ENCODE measurements around the gene PDE1C. TPM values are rescaled to one million over a fixed set of nuclear protein-coding genes. Genes with fewer than 3 reads are reported as not detected.

Gene PDE1C
- total and polyA plus RNA-seq, 2 of the 4 experiments (the other 2 are of a cell fraction) = 14.2 to 61.5 TPM

DNA sequence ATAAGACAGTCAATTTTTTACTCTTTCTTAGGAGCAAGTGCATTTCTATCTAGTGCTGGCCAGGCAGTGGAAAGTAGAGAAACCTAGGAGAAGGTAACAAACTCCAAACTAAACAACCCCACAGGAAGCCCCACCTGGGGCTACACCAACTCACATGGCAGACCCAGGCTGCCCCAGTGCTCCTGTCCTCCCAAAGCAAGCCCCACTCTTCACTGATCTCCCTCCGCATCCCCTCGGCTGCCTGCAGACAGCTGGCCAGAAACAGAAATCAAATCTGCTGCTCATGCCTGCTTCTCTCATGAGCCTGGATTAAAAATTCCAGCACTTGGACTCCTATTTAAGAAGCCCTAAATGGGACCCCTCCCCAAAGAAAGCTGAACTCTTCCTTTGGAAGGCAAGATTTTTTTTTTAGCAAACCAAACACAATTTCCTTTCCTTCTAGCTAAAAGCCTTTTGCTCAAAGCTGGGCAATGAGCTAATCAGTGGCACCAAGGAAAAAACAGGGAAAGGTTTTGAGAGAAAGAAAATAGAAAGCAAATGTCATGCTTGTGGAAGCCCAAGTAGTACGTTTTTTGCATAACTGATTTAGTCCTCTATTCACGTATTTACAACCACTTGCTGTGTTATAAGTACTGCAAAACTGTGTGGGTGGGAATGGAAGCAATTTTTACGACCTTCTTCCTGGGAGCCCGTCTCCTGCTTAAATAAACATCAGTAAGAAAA, 10.8 kb downstream of the PDE1C start:
- intact Hi-C loops (cut with micrococcal nuclease) (loop anchor here (10.0 kb wide), 1 partner anchor 245 kb away; no protein-coding TSS in a partner anchor), dilution Hi-C loops (cut with HindIII; ENCODE audit: low sequenced_read_pairs, unreplicated experiment) (no loop called here), in situ Hi-C loops (cut with MboI; ENCODE audit: low sequenced_read_pairs) (no loop called here)
- Histone ChIP-seq H2AK5ac (ENCODE audit: low read depth, low read length) (no peak overlapping the region; the same call in 1 of the 2 replicates), H3K4ac (ENCODE audit: low read depth, low read length) (peak overlapping the region; percentile 48), H3K9ac (ENCODE audit: low read depth, low read length) (peak overlapping the region; percentile 44; the same call in 1 of the 2 replicates), H3K4me1 (ENCODE audit: control insufficient read depth, insufficient read depth, low read length) (peaks cover 12% of the 10 kb centered on the region), H3K27me3 (ENCODE audit: control insufficient read depth, insufficient read depth, low read length) (no peaks in the 10 kb centered on the region), H4K8ac (ENCODE audit: low read depth in 2 of 2, low read length in 2 of 2) (peak overlapping the region in 1 of 2 experiments; percentile 49; a peak in 1 of 4 replicates), H4K91ac (ENCODE audit: insufficient read depth, low read depth, low read length) (0 out of 2 replicates have a peak overlapping the region, but pooled peaks have one; percentile 18), H3K23ac (ENCODE audit: low read depth, low read length) (peak overlapping the region; percentile 69; the same call in 1 of the 2 replicates), H3K4me2 (ENCODE audit: low read depth, low read length) (peak overlapping the region; percentile 90), H3K79me1 (ENCODE audit: low read depth in 1 of 2, low read length in 2 of 2) (peaks cover 21 to 48% of the 10 kb centered on the region in 2 experiments), H2BK15ac (ENCODE audit: low read depth, low read length) (0 out of 3 replicates have a peak overlapping the region, but pooled peaks have one; percentile 57), H2BK5ac (ENCODE audit: low read depth, low read length, poor library complexity, severe bottlenecking) (peak overlapping the region; percentile 69), H3K56ac (ENCODE audit: extremely low read depth, insufficient read depth, low read length) (peak overlapping the region; percentile 16; the same call in 1 of the 2 replicates), H2BK120ac (ENCODE audit: low read depth, low read length) (peak overlapping the region; percentile 53), H3K14ac (replicated peaks; ENCODE audit: low read depth, low read length) (peak overlapping the region; percentile 78), H2BK20ac (ENCODE audit: low read depth, low read length) (peak overlapping the region; percentile 59; the same call in 1 of the 2 replicates), H3K9me3 (ENCODE audit: control insufficient read depth, insufficient read depth, low read length) (no peaks in the 10 kb centered on the region), H3K27ac (ENCODE audit: insufficient read depth, low read length) (peak overlapping the region; percentile 73), H4K20me1 (ENCODE audit: insufficient read depth, low read length) (no peaks in the 10 kb centered on the region; the same call in 1 of the 2 replicates), H3K18ac (ENCODE audit: low read depth, low read length) (peak overlapping the region; percentile 76), H3K9me1 (ENCODE audit: insufficient read depth, low read length) (no peaks in the 10 kb centered on the region), H3K4me3 (ENCODE audit: insufficient read depth, low read depth, low read length) (peak overlapping the region; percentile 39; the same call in 1 of the 2 replicates), H4K5ac (ENCODE audit: low read depth, low read length) (peak overlapping the region; percentile 89), H2AFZ (replicated peaks; ENCODE audit: low read length, poor library complexity) (no peak overlapping the region), H3K36me3 (ENCODE audit: control insufficient read depth, insufficient read depth, low read length) (no peaks in the 10 kb centered on the region), H2AK9ac (replicated peaks; ENCODE audit: low read depth, low read length, poor library complexity) (peak overlapping the region; percentile 18)
- POLR2A ChIA-PET (ENCODE audit: unreplicated experiment) = no interaction called here
- CTCF ChIA-PET = interaction anchor here (0.5 kb wide), 1 partner anchor 17 kb away, joined by 3 read pairs; no protein-coding TSS in a partner anchor
- DNase-seq (peak; percentile 71), ATAC-seq (ENCODE audit: low read depth) (peak; percentile 58)
- BruUV-seq (replicated peaks) = no TSS peak
- 50% methylated on average over 2 of the region's 6 CpGs; no CpG with 5 or more reads in 1 of the 2 experiments for WGBS, 2 experiments (ENCODE audit: extremely low coverage in 2 of 2, insufficient read length in 1 of 2)
- no peak for TF ChIP-seq RAD21 (IDR thresholded peaks at IDR 0.05; ENCODE audit: low read length)
- no peak for TF ChIP-seq BHLHE40 (IDR thresholded peaks at IDR 0.05; ENCODE audit: low read depth, low read length)
- no peak for TF ChIP-seq NFE2L2 (IDR thresholded peaks at IDR 0.05; ENCODE audit: low read depth, low read length)
- TF ChIP-seq CHD1 (IDR thresholded peaks at IDR 0.05; ENCODE audit: low read depth, low read length) = no peak
- TF ChIP-seq MAFK (IDR thresholded peaks at IDR 0.05; ENCODE audit: low read depth, low read length) = no peak
- no peak for TF ChIP-seq ELK1 (IDR thresholded peaks at IDR 0.05; ENCODE audit: borderline replicate concordance, low read depth, low read length)
- no peak for TF ChIP-seq CTCF (conservative IDR thresholded peaks at IDR 0.05; ENCODE audit: low read depth, low read length)
- no peak for TF ChIP-seq RCOR1 (IDR thresholded peaks at IDR 0.05; ENCODE audit: insufficient replicate concordance, low read length)
- no peak for TF ChIP-seq SMC3 (IDR thresholded peaks at IDR 0.05; ENCODE audit: low read depth, low read length)
- TF ChIP-seq MXI1 (IDR thresholded peaks at IDR 0.05; ENCODE audit: borderline replicate concordance, low read depth, low read length) = no peak
- TF ChIP-seq RFX5 (IDR thresholded peaks at IDR 0.05; ENCODE audit: low read depth, low read length) = no peak
- no peak for TF ChIP-seq POLR2A (IDR thresholded peaks at IDR 0.05; ENCODE audit: low read depth, low read length)
- no peak for TF ChIP-seq FOS (IDR thresholded peaks at IDR 0.05; ENCODE audit: low read depth, low read length)
- no peak for TF ChIP-seq CEBPB (IDR thresholded peaks at IDR 0.05; ENCODE audit: low read depth, low read length)

All from IMR-90 (cell line).